ENCODE data around the gene CAPN10.

GRCh38 chr2:240561325-240561971 is 25.1 kb upstream of the CAPN10 start:
- TF ChIP-seq MAX (IDR thresholded peaks at IDR 0.05; ENCODE audit: insufficient read depth, insufficient read length) (no peak), EZH2 (IDR thresholded peaks at IDR 0.05; ENCODE audit: borderline replicate concordance, low read depth, low read length, severe bottlenecking) (no peak), CTCF (IDR thresholded peaks at IDR 0.05; ENCODE audit: extremely low read depth in 1 of 2, insufficient read depth in 1 of 2, low read depth in 1 of 2, low read length in 2 of 2) (no peak), MYC (IDR thresholded peaks at IDR 0.05; ENCODE audit: low read depth, low read length) (no peak), POLR2A (IDR thresholded peaks at IDR 0.05; ENCODE audit: low read depth, low read length) (peak; percentile 69), FOS (IDR thresholded peaks at IDR 0.05; ENCODE audit: borderline replicate concordance, insufficient read depth, low read length) (peak; percentile 65), POLR2AphosphoS5 (IDR thresholded peaks at IDR 0.05; ENCODE audit: insufficient read depth, low read depth, low read length) (no peak), JUN (IDR thresholded peaks at IDR 0.05; ENCODE audit: borderline replicate concordance, insufficient read depth, insufficient read length, low read depth) (no peak)

All from endothelial cell of umbilical vein (primary cell).